ENCODE data around the gene NR6A1. TPM values are rescaled to one million over a fixed set of nuclear protein-coding genes. Genes with fewer than 3 reads are reported as not detected.

Gene NR6A1
- polyA plus RNA-seq, 1 donor from 2014 or later, result 4.3 TPM

DNA sequence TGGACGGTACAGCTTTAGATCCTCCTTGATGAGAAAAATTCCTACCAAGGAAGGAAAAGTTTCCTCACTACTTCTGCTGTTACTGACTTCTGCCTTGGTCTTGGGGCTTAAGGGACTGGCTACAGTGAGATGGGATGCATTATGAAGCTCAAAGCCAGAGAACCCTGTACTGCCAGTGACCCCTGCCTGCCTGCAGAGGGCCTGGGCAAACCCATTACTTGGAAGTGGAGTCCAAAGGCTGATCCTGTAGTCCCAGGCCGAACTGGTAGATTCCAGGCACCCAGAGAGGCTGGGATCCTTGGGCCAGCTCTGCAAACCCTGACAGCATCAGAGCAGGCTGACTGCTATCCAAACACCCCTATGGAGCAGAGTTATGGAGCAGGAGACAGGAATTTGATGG lies 238.2 kb downstream of the NR6A1 start:
- Histone ChIP-seq H3K4me2 (ENCODE audit: low read length) (no peak overlapping the region), H3K9me3 (ENCODE audit: low read length) (no peaks in the 10 kb centered on the region), H3K79me2 (replicated peaks; ENCODE audit: insufficient read depth, low read length) (no peaks in the 10 kb centered on the region), H3K27me3 (ENCODE audit: insufficient read depth, low read depth, low read length) (no peaks in the 10 kb centered on the region), H2AFZ (ENCODE audit: low read depth, low read length) (no peak overlapping the region), H3K4me3 (ENCODE audit: low read length) (no peak overlapping the region), H3K9me2 (ENCODE audit: insufficient read depth, low read length) (no peaks in the 10 kb centered on the region), H3K27ac (ENCODE audit: low read length) (no peak overlapping the region), H3K9ac (ENCODE audit: low read length) (no peak overlapping the region), H3F3A (ENCODE audit: insufficient read depth, low read length, poor library complexity, severe bottlenecking) (no peaks in the 10 kb centered on the region), H4K20me1 (ENCODE audit: insufficient read depth) (no peaks in the 10 kb centered on the region), H3K36me3 (ENCODE audit: insufficient read depth, low read length) (no peaks in the 10 kb centered on the region)
- no peak for TF ChIP-seq RAD21 (conservative IDR thresholded peaks at IDR 0.05)
- TF ChIP-seq MXI1 (conservative IDR thresholded peaks at IDR 0.05; ENCODE audit: poor library complexity, severe bottlenecking), result no peak
- TF ChIP-seq TAF1 (IDR thresholded peaks at IDR 0.05; ENCODE audit: low read depth), result no peak
- no peak for TF ChIP-seq POLR2AphosphoS5 (IDR thresholded peaks at IDR 0.05)
- TF ChIP-seq EP300 (conservative IDR thresholded peaks at IDR 0.05; ENCODE audit: poor library complexity, severe bottlenecking), result no peak
- TF ChIP-seq EZH2 (IDR thresholded peaks at IDR 0.05; ENCODE audit: borderline replicate concordance, insufficient read depth, low read length, poor library complexity, severe bottlenecking), result no peak

- Histone ChIP-seq H3K4me3 (ENCODE audit: low read length) (no peak overlapping the region), H3K27me3 (ENCODE audit: insufficient read depth, low read depth, low read length) (no peaks in the 10 kb centered on the region), H3K9me3 (ENCODE audit: low read length) (no peaks in the 10 kb centered on the region), H3K4me2 (ENCODE audit: low read length) (no peak overlapping the region), H3K9ac (ENCODE audit: low read length) (no peak overlapping the region), H3K79me2 (replicated peaks; ENCODE audit: insufficient read depth, low read length) (no peaks in the 10 kb centered on the region), H3K36me3 (ENCODE audit: insufficient read depth, low read length) (no peaks in the 10 kb centered on the region), H2AFZ (ENCODE audit: low read depth, low read length) (no peak overlapping the region), H3F3A (ENCODE audit: insufficient read depth, low read length, poor library complexity, severe bottlenecking) (no peaks in the 10 kb centered on the region), H4K20me1 (ENCODE audit: insufficient read depth) (no peaks in the 10 kb centered on the region), H3K27ac (ENCODE audit: low read length) (no peak overlapping the region), H3K9me2 (ENCODE audit: insufficient read depth, low read length) (no peaks in the 10 kb centered on the region)
- no peak for TF ChIP-seq MXI1 (conservative IDR thresholded peaks at IDR 0.05; ENCODE audit: poor library complexity, severe bottlenecking)
- no peak for TF ChIP-seq REST (IDR thresholded peaks at IDR 0.05; ENCODE audit: borderline replicate concordance)
- no peak for TF ChIP-seq POLR2AphosphoS5 (IDR thresholded peaks at IDR 0.05)
- no peak for TF ChIP-seq SMC3 (conservative IDR thresholded peaks at IDR 0.05; ENCODE audit: poor library complexity)
- TF ChIP-seq EP300 (conservative IDR thresholded peaks at IDR 0.05; ENCODE audit: poor library complexity, severe bottlenecking), result no peak
- TF ChIP-seq, protein P1, sequence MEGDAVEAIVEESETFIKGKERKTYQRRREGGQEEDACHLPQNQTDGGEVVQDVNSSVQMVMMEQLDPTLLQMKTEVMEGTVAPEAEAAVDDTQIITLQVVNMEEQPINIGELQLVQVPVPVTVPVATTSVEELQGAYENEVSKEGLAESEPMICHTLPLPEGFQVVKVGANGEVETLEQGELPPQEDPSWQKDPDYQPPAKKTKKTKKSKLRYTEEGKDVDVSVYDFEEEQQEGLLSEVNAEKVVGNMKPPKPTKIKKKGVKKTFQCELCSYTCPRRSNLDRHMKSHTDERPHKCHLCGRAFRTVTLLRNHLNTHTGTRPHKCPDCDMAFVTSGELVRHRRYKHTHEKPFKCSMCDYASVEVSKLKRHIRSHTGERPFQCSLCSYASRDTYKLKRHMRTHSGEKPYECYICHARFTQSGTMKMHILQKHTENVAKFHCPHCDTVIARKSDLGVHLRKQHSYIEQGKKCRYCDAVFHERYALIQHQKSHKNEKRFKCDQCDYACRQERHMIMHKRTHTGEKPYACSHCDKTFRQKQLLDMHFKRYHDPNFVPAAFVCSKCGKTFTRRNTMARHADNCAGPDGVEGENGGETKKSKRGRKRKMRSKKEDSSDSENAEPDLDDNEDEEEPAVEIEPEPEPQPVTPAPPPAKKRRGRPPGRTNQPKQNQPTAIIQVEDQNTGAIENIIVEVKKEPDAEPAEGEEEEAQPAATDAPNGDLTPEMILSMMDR (IDR thresholded peaks at IDR 0.05; ENCODE audit: poor library complexity, severe bottlenecking), result no peak
- no peak for TF ChIP-seq EZH2 (IDR thresholded peaks at IDR 0.05; ENCODE audit: borderline replicate concordance, insufficient read depth, low read length, poor library complexity, severe bottlenecking)
- no peak for TF ChIP-seq RAD21 (conservative IDR thresholded peaks at IDR 0.05)
- no peak for TF ChIP-seq TAF1 (IDR thresholded peaks at IDR 0.05; ENCODE audit: low read depth)
Measured at GRCh38 chr9:124531115-124531514, 240.0 kb downstream of the NR6A1 start.
